Fibroblast of villous mesenchyme (primary cell): ENCODE results near the gene PRCC. TPM values are rescaled to one million over a fixed set of nuclear protein-coding genes. Genes with fewer than 3 reads are reported as not detected.

Experiments
- DNase-seq: peaks from one replicate; pipeline ENCODE4 v3.0.0-alpha.2; 2010; ENCODE audit warnings: low read depth
- H3K4me3 ChIP-seq: 2 replicates; pipeline ENCODE4 v1.5.1; 2011; ENCODE audit warnings: low read depth, mild to moderate bottlenecking, low read length
- total RNA-seq: library from RNA; depleted of rRNA; stranded (reverse); fragments of >200 nt; gene quantifications from 2 replicates; pipeline ENCODE4 v1.2.3, GENCODE V29; 2012
- TF ChIP-seq, protein P1 (sequence below): IDR thresholded peaks from 2 replicates; pipeline ENCODE4 v1.5.1; 2012; ENCODE audit warnings: low read depth, mild to moderate bottlenecking, low read length; ENCODE audit not compliant: insufficient read depth

The PRCC gene
- total RNA-seq, 1 donor = 19.0 TPM

DNA sequence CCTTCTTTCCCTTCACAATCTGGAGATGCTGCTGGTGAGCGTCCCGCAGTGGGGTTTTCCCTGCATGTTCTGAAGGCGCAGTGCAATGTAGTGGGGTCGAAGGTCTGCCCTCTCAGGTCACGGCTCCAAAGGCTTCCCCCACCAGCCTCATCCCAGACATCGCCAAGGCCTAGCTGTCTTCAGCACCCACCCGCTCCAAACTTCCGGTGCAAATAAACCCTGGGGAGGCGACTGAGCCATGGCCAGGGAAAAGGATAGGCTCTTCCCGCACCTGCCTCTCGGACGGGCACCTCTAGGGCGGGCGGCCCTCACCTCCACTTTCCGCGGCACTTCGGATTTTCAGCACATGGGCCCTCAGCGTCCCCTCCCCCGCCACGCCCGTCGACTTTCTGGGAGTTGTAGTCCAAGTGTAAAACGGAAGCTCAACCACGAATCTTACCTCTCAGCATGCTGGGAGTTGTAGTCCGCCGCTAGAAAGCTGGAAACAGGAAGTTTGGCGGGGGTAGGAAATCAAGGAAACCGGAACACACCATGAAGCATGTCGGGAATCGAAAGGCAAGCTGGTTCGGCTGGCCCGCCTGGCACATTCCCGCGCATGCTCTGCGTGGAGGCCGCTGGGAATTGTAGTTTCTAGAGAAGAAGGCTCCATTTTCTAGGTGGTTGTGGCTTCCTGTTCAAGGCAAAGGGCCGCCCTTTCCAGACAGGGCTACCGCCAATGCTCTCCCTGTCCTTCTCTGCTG, 26.4 kb upstream of the PRCC start, which contains the start of gene MRPL24:
Gene MRPL24 (minus strand): TSS at position 348 of the 740 bp plus-strand sequence. CDS start 2,384 bp downstream, outside the sequence.
- H3K4me3 ChIP-seq = peak within 1 kb of the TSS; percentile 80
- DNase-seq = peak; percentile 99
- TF ChIP-seq, protein P1, sequence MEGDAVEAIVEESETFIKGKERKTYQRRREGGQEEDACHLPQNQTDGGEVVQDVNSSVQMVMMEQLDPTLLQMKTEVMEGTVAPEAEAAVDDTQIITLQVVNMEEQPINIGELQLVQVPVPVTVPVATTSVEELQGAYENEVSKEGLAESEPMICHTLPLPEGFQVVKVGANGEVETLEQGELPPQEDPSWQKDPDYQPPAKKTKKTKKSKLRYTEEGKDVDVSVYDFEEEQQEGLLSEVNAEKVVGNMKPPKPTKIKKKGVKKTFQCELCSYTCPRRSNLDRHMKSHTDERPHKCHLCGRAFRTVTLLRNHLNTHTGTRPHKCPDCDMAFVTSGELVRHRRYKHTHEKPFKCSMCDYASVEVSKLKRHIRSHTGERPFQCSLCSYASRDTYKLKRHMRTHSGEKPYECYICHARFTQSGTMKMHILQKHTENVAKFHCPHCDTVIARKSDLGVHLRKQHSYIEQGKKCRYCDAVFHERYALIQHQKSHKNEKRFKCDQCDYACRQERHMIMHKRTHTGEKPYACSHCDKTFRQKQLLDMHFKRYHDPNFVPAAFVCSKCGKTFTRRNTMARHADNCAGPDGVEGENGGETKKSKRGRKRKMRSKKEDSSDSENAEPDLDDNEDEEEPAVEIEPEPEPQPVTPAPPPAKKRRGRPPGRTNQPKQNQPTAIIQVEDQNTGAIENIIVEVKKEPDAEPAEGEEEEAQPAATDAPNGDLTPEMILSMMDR = no peak

DNA sequence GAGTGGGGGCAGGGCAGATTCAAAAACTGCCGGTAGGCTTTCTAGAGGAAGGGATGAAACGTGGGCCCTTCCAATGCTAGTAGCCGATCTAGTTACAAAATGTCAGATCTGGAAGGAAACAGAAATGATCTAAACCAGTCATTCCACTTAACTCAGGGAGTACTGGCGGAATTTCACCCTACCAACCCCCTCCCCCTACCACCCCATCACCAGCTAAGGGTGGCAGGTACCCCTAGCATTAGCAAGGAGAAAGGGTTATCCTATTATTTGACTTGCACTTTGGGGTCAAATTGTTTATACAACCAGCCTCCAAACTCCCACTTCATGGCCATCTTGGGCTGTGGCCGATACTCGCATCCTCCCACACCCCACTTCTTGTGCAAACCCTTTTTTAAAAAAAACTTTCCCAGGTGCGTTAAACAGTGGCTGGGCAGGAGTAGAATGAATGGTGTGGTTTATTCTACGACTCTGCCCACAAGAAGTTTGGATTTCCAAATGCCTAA, 25.8 kb upstream of the PRCC start:
- TF ChIP-seq, protein P1 = no peak
- DNase-seq = no peak
- peak overlapping the region; percentile 23 for H3K4me3 ChIP-seq

DNA sequence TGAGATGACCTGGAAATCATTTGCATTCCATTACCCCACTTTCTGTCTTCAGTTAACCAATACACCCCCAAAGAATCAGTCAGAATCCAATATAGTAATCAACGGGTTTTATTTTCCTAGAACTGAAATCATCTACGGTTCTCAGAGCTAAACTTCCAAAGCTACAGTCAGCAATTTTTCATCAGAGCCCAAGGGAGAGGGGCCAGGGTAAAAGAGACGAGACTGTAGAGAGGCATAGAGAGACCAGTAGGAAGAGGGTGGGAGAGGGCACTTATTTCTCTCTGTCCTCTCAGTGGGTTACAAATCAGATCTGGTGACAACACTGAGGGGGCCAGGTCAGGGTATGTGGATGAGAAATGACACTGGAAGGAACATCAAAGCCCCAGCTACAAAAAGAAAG, 25.3 kb upstream of the PRCC start:
- TF ChIP-seq, protein P1 = no peak
- H3K4me3 ChIP-seq = no peak overlapping the region
- DNase-seq = no peak

- no peak overlapping the region for H3K4me3 ChIP-seq
- no peak for DNase-seq
- TF ChIP-seq, protein P1 = no peak
Observed at GRCh38 chr1:156742801-156743200, 24.5 kb upstream of the PRCC start.

DNA sequence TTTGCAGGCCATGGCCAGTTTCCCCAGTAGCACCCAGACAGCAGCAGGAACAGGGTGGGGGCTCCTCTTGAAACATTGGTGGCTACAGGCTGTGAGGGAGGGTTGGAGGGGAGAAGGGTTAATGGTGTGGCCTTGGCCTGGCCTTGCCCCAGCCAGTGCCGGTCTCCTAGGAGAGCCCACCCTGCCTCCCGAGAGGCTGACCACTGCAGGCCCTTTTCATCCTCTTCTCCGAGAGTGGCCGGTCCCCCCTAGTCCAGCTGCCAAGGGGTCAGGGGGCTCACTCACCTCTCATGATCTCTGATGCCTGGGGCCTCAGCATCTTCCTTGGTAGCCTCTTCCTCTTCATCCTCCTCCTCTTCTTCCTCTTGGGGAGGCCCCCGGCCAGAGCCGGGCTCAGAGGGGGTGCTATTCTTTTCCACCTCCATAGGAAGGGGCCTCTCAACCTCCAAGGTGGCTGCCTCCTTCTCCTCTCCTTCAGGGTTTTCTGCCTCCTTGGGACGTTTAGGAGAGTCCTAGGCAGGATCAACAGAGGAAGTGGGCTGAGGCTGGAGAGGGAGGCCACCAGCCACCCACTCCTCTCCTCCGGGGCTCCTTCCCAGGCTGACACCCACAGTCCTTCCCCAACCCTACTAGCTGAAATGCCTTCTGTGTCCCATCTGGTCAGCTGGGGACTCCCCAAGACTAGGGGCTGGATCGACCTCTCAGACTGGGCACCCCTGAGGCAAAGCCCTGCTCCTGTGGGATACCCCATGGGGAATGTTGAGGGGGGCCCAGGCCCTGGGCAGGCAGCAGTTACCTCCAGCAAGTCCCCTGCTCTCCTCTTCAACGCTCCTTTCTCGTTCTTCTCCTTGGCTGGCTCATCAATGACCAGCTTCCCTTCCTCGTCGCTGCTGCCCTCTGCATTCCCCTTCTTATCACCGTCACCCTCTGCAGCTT, 23.7 kb upstream of the PRCC start:
- DNase-seq = no peak
- H3K4me3 ChIP-seq = no peak overlapping the region
- TF ChIP-seq, protein P1 = no peak

DNA sequence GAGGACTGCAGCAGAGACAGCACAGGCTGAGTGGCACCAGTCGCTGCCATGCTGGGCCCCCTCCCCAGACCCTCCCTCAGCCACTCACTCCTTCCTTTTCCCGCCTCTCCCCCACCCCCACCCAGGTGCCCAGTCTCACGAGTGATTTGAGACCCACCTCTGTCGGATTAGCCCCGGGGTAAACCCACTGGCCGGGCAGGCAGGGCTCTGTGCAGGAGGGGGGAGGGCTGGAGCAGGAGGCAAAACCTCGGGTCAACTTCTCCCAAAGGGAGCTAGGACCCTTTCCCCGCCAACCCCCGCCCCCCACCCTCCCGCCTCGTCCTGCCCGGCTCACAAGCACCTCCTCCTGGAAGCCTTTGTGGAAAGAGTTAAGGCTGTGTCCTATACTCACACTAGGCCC, 23.0 kb upstream of the PRCC start:
- no peak overlapping the region for H3K4me3 ChIP-seq
- TF ChIP-seq, protein P1 = no peak
- no peak for DNase-seq
